ENCODE data around the gene SPTB.

Gene SPTB

GRCh38 chr14:64792871-64793560 lies 86.7 kb downstream of the SPTB start:
- no peak for DNase-seq (ENCODE audit: low read depth in 2 of 2, low spot score in 1 of 2)

DNA sequence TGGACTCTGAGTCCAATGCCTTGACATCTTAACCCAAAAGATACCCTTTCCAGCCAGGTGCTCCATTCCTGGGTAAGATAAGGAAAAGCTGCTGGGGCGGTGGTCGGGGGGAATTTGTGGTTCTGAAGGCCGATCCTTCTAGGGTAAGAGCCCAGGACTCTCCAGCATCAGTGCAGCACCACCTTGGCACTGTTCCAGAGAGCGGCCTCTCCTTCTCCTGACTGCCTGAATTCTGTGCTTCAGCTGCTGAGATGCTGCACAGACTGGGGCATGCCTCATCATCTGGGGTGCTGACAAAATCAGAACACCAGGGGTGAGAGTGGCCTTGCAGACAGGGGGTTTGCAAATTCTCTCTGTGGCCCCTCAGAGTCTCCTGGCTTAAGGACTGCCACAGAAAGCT lies 87.5 kb downstream of the SPTB start:
- no peak for DNase-seq (ENCODE audit: low read depth in 2 of 2, low spot score in 1 of 2)

DNA sequence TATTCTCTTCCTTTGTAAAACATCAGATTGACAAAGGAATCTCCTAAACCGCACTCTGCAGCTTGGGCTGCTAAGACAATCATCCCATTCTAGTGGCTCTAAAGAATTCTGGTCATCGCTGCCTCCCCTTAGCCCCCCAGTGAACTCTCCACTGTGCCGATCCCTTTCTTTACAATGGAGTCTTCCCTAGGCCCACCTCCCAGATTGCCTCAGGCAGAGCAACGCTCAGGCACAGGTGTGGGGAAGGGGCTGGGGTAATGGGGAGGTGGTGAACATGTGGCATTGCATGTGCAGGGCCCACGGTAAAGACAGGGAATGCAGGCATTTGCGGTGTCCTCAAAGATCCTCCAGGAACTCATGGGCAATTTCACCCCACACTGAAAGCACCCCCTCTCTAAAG lies 89.2 kb downstream of the SPTB start:
- DNase-seq (ENCODE audit: low read depth in 2 of 2, low spot score in 1 of 2) = no peak

- no peak for DNase-seq (ENCODE audit: low read depth in 2 of 2, low spot score in 1 of 2)
Measured at GRCh38 chr14:64789696-64790095, 90.0 kb downstream of the SPTB start.

DNA sequence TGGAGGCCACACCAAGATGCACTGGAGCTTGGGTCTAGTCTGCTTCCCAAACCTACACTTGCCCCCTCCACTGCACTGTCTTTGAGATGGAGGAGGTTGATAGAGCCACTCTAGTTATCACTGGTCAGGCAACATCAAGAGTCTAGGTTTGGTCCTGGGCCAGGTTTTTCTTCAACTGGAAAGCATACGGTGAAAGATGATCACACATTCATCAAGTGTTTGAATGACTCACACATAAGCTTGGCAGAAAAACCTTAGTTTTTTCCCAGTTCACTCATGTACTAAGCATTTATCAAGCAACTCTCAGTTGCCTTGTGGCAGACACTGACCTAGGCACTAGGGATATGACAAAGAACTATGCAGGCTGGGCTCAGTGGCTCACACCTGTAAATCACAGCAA lies 91.0 kb downstream of the SPTB start:
- DNase-seq (ENCODE audit: low read depth in 2 of 2, low spot score in 1 of 2) = no peak

DNA sequence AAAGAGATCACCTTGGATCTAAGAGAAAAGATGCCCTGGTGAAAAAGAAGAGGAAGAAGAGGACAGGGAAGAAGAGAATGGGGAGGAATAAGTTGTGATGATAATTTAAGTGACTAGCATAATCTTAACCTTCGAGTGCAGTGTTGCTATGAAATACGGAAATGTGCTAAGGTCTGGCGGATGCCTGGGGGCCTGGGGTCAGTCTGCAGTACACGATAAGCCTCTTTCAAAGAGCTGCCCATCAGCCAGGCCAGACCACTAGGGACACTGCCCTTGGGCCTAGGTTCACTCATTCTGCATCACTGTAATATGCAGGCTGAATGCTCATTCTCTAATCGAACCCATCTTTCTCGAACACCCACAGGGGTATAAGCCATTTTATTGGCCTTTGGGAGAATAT lies 92.1 kb downstream of the SPTB start:
- DNase-seq (ENCODE audit: low read depth in 2 of 2, low spot score in 1 of 2) = no peak

DNA sequence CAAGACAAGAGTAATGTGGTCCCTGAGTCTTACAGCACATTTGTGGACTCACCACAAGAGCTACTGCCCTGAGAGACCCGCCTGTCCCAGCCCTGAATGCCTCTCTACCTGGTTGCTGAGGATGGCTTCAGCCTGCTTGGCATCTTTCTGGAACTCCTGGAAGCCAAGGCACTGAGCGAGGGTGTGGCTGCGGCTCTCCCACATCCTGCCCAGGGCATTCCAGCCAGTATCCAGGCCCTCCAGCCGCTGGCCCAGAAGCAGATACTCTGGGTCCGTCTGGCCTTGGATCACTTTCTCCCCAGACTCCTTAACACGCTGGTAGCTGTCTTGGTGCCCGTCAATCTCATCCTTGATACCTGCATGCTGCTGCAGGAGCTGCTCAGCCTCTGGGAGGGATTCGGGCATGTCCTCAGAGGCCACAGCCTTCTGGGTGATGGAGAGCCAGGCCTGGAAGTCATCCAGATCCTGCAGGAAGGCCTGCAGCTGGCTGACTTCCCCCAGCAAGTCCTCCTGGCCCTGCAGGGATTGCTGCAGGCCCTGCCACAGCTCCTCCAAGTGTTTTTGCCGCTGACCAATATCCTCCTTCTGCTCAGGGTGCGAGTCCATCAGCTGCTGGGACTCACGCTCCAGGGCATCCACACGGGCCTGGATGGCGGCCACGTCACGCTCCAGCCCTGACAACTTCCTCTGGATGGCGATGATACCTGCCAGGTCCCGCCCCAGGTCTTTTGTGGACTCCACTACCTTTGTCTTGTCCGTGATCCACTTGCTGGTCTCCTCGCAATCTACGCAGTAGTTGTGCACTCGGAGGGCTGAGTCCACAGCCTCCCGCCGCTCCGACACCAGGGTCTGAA lies 93.2 kb downstream of the SPTB start:
- no peak for DNase-seq (ENCODE audit: low read depth in 2 of 2, low spot score in 1 of 2)

- no peak for DNase-seq (ENCODE audit: low read depth in 2 of 2, low spot score in 1 of 2)
Measured at GRCh38 chr14:64784006-64784405, 95.7 kb downstream of the SPTB start.

GRCh38 chr14:64782196-64782595 lies 97.5 kb downstream of the SPTB start:
- DNase-seq (ENCODE audit: low read depth in 2 of 2, low spot score in 1 of 2) = no peak

GRCh38 chr14:64779472-64779871 lies 100.2 kb downstream of the SPTB start:
- DNase-seq (ENCODE audit: low read depth in 2 of 2, low spot score in 1 of 2) = no peak

GRCh38 chr14:64778104-64778754 lies 101.5 kb downstream of the SPTB start:
- no peak for DNase-seq (ENCODE audit: low read depth in 2 of 2, low spot score in 1 of 2)

- DNase-seq (ENCODE audit: low read depth in 2 of 2, low spot score in 1 of 2) = no peak
Measured at GRCh38 chr14:64777461-64777860, 102.2 kb downstream of the SPTB start.

GRCh38 chr14:64775081-64775777 lies 104.5 kb downstream of the SPTB start:
- DNase-seq (ENCODE audit: low read depth in 2 of 2, low spot score in 1 of 2) = no peak

- no peak for DNase-seq (ENCODE audit: low read depth in 2 of 2, low spot score in 1 of 2)
Measured at GRCh38 chr14:64774272-64774671, 105.4 kb downstream of the SPTB start.

GRCh38 chr14:64773577-64773976 lies 106.1 kb downstream of the SPTB start:
- no peak for DNase-seq (ENCODE audit: low read depth in 2 of 2, low spot score in 1 of 2)

- DNase-seq (ENCODE audit: low read depth in 2 of 2, low spot score in 1 of 2) = no peak
Measured at GRCh38 chr14:64773046-64773445, 106.7 kb downstream of the SPTB start.

DNA sequence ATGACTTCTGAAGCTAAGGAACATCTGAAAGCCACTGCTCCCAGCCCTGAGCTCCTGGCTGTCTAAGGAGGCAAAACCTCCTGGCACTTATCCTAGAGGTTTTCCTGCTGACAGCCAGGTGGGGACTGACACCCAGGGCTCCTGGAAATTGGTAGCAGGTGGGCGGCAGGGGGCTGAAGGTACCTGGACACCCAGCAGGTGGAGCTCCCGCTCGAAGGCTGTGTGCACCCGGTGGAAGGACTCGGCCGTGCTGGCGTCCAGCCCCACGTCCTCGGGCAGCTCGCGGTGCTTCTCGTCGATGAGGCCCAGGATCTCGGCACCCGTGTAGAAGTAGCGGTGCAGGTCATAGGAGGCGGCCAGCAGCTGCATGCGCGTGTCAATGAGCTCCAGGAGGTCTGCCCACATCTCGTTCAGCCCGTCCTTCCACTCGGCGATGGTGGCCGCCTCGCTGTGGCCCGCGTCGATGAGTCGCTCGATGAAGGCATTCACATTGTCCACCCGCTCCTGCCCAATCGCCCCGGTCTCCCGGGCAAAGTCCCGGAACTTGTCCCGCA lies 107.2 kb downstream of the SPTB start:
- no peak for DNase-seq (ENCODE audit: low read depth in 2 of 2, low spot score in 1 of 2)

- no peak for DNase-seq (ENCODE audit: low read depth in 2 of 2, low spot score in 1 of 2)
Measured at GRCh38 chr14:64771161-64771560, 108.5 kb downstream of the SPTB start.

DNA sequence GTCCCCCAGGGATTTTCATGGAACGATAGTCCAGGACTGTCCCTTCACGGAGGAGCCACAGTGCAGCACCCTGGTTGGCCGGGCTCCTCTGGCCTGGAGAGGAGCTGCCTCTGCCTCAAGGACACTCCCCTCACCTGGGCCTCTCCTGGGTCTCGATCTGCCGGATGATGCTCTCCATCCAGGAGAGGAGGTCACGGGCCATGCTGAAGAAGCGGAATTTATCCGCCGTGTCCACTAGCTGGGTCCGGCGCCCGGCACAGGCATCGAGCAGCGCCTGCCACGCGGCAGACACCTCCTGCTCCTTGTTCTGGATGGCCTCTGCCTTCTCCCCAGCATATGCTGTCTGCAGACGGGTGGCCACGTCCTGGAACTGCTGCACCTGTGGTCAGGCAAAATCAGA lies 109.0 kb downstream of the SPTB start:
- DNase-seq (ENCODE audit: low read depth in 2 of 2, low spot score in 1 of 2) = no peak

- no peak for DNase-seq (ENCODE audit: low read depth in 2 of 2, low spot score in 1 of 2)
Measured at GRCh38 chr14:64769096-64770020, 110.3 kb downstream of the SPTB start.

Data from stimulated activated CD8-positive, alpha-beta memory T cell treated with anti-CD3 and anti-CD28 coated beads, Interleukin-4, amount 100 ng/mL, for 1 hour (primary cell).